Endothelial cell (in vitro differentiated cells): ENCODE data around the gene KHDC1L. TPM values are rescaled to one million over a fixed set of nuclear protein-coding genes. Genes with fewer than 3 reads are reported as not detected.

Experiments used
- DNase-seq: peaks from one replicate; pipeline ENCODE4 v3.0.0; 2021; ENCODE audit warnings: low spot score
- H3K27ac Mint-ChIP-seq: one replicate; pipeline ENCODE4 v1.8.0; 2021; ENCODE audit warnings: mixed read lengths, inconsistent platforms; ENCODE audit not compliant: unreplicated experiment
- H3K27me3 Mint-ChIP-seq: one replicate; pipeline ENCODE4 v1.8.0; 2021; ENCODE audit warnings: mild to moderate bottlenecking, moderate library complexity, mixed read lengths, inconsistent platforms; ENCODE audit not compliant: unreplicated experiment
- H3K36me3 Mint-ChIP-seq: one replicate; pipeline ENCODE4 v1.8.0; 2021; ENCODE audit warnings: mild to moderate bottlenecking, low read depth, mixed read lengths, inconsistent platforms; ENCODE audit not compliant: unreplicated experiment
- H3K4me1 Mint-ChIP-seq: one replicate; pipeline ENCODE4 v1.8.0; 2021; ENCODE audit warnings: mild to moderate bottlenecking, mixed read lengths, inconsistent platforms; ENCODE audit not compliant: unreplicated experiment
- H3K4me3 Mint-ChIP-seq: one replicate; pipeline ENCODE4 v1.8.0; 2021; ENCODE audit warnings: mild to moderate bottlenecking, mixed read lengths, inconsistent platforms; ENCODE audit not compliant: unreplicated experiment
- H3K9me3 Mint-ChIP-seq: one replicate; pipeline ENCODE4 v1.8.0; 2021; ENCODE audit warnings: mixed read lengths, inconsistent platforms; ENCODE audit not compliant: unreplicated experiment
- total RNA-seq: library from RNA; stranded (reverse); fragmentation: NEBNext Ultra II Directional; extraction: Animal tissue kit (Norgen Biotek cat#: 25700); gene quantifications from one replicate; pipeline ENCODE4 v1.2.1, GENCODE V29; 2021; ENCODE audit not compliant: unreplicated experiment
- TF ChIP-seq, protein P1 (sequence below): fragments of 200-600 bp; sonication (generic); IDR thresholded peaks from one replicate; pipeline ENCODE4 v1.5.0; 2021; ENCODE audit warnings: antibody characterized with exemption; ENCODE audit not compliant: unreplicated experiment

The KHDC1L gene
- total RNA-seq, 1 donor from 2014 or later = not detected

DNA sequence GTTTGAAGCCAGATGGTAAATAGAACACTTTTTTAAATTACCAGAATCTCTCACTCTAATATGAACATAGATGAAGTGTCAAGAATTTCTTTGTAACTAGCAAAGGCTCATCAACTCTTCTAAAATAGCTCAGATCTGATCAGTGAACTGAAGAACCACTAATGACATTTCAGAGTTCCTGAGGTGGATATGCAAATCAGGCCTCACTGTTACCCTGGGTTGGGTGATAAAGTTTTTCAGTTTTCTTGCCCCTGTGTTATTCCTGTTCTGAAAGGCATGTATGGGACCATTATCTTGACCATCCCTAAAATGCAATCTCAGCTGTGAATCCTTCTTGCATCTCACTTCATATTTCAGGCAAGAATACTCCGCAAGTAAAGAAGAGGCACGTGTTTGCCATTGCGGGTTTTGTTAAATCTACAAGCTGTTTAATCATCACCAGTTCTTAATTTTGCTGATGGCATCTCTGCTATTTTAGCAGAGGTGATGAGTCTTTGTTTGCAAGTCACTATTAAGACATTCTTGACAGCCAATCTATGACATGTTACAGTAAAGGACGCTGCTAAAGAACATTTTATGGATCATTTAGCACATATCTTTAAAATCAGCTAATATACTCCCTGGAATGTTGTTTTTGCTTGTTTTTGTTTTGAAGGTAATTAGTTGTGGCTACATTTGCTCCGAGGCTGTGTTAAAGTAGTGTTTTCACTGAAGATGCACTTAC, 47.9 kb downstream of the KHDC1L start:
- no peaks in the 10 kb centered on the region for H3K9me3 Mint-ChIP-seq
- TF ChIP-seq, protein P1, sequence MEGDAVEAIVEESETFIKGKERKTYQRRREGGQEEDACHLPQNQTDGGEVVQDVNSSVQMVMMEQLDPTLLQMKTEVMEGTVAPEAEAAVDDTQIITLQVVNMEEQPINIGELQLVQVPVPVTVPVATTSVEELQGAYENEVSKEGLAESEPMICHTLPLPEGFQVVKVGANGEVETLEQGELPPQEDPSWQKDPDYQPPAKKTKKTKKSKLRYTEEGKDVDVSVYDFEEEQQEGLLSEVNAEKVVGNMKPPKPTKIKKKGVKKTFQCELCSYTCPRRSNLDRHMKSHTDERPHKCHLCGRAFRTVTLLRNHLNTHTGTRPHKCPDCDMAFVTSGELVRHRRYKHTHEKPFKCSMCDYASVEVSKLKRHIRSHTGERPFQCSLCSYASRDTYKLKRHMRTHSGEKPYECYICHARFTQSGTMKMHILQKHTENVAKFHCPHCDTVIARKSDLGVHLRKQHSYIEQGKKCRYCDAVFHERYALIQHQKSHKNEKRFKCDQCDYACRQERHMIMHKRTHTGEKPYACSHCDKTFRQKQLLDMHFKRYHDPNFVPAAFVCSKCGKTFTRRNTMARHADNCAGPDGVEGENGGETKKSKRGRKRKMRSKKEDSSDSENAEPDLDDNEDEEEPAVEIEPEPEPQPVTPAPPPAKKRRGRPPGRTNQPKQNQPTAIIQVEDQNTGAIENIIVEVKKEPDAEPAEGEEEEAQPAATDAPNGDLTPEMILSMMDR = no peak
- H3K27ac Mint-ChIP-seq = no peak overlapping the region
- no peaks in the 10 kb centered on the region for H3K4me1 Mint-ChIP-seq
- peaks cover 1% of the 10 kb centered on the region for H3K27me3 Mint-ChIP-seq
- no peak overlapping the region for H3K4me3 Mint-ChIP-seq
- H3K36me3 Mint-ChIP-seq = no peaks in the 10 kb centered on the region
- DNase-seq = no peak

DNA sequence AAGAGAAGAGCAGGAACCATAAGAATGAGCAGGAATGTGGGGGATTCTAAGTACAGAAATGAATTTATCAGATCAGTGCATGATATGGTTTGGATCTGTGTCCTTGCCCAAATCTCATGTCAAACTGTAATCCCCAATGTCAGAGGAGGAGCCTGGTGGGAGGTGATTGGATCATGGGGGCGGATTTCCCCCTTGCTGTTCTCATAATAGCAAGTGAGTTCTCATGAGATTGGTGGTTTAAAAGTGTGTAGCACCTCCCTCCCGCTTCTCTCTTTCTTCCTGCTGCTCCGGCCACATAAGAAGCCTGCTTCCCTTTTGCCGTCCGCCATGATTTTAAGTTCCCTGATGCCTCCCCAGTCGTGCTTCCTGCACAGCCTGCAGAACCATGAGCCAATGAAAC, 49.2 kb downstream of the KHDC1L start:
- Mint-ChIP-seq H3K9me3 (no peaks in the 10 kb centered on the region), H3K4me1 (no peaks in the 10 kb centered on the region), H3K27ac (no peak overlapping the region), H3K4me3 (no peak overlapping the region), H3K36me3 (no peaks in the 10 kb centered on the region), H3K27me3 (peaks cover 1% of the 10 kb centered on the region)
- TF ChIP-seq, protein P1 = no peak
- DNase-seq = no peak

DNA sequence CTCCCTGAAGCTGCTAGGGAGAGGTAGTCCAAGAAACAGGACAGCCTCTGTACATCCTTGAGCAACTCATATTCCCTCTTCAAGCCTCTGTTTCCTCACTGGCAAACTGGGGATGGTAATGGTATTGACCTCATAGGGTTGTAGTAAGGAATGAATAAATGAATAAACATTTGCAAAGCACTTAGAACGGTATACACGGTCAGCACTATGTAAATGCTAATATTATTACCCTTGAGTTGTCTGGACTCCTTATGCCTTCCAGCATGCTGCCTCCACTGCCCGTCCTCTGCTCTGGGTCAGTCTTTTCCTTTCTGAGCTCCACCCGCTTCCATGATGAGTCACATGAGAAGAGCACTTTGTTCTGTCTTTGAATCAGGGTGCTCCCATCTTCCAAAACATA, 50.6 kb downstream of the KHDC1L start:
- DNase-seq = no peak
- no peak overlapping the region for H3K4me3 Mint-ChIP-seq
- no peaks in the 10 kb centered on the region for H3K9me3 Mint-ChIP-seq
- H3K27me3 Mint-ChIP-seq = peaks cover 1% of the 10 kb centered on the region
- H3K27ac Mint-ChIP-seq = no peak overlapping the region
- H3K36me3 Mint-ChIP-seq = no peaks in the 10 kb centered on the region
- TF ChIP-seq, protein P1 = no peak
- no peaks in the 10 kb centered on the region for H3K4me1 Mint-ChIP-seq

Other genes with a start within 250 kb of the KHDC1L start
- gene KHDC1, start 37.7 kb upstream of the KHDC1L start, total RNA-seq = 2.6 TPM
- not detected for gene DPPA5, start 128.8 kb upstream of the KHDC1L start, total RNA-seq
- gene KHDC3L, start 137.2 kb upstream of the KHDC1L start, total RNA-seq = not detected
- gene OOEP, start 144.4 kb upstream of the KHDC1L start, total RNA-seq = not detected
- gene DDX43, start 169.3 kb upstream of the KHDC1L start, total RNA-seq = not detected
- gene CGAS, start 226.8 kb upstream of the KHDC1L start, total RNA-seq = 1.8 TPM
- gene MTO1, start 236.2 kb upstream of the KHDC1L start, total RNA-seq = 23.8 TPM